GM21723 (cell line): ENCODE results near the gene MTFP1.

ENCODE experiments used
- ATAC-seq: cut with Tn5 transposase; IDR thresholded peaks from one replicate; pipeline ENCODE4 v1.9.1; 2021; ENCODE audit warnings: mild to moderate bottlenecking, moderate library complexity; ENCODE audit not compliant: unreplicated experiment

MTFP1 gene, protein sequence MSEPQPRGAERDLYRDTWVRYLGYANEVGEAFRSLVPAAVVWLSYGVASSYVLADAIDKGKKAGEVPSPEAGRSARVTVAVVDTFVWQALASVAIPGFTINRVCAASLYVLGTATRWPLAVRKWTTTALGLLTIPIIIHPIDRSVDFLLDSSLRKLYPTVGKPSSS

DNA sequence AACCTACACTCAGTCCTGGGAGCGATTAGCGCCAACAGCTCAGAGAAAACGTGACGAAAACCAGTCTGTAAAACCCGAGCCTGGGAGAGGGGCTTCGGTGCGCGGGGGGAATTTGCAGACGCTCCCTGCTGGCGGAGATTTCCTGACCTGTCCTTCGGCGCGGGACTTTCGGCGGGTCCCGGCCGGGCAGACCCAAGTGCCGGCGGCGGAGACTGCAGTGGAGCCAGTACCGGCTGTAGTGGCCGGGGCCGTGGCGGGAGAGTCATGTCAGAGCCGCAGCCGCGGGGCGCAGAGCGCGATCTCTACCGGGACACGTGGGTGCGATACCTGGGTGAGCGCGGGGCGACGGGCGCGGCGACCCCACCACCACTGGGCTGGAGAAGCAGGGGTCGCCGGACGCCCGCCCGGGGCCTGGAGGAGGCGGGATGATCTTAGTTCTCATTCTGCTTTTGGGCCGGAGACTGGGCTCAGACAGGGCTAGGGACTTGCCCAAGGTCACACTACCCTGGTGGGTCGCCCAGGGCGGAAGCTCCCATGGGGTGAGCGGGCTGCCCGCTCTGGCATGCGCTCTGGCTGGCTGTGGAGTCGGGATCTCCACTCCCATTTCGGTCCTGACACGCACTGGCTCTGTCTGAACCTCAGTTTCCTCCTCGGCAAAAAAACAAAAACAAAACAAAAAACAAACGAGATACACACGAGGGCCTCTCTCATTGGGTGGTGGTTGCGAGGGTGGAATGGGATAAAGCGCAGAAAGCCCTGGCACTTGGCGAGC is at the start of gene MTFP1:
MTFP1 (plus strand) TSS at position 153 of the 772 bp plus-strand sequence; CDS start at position 265, 112 bp downstream.
- ATAC-seq = no peak

DNA sequence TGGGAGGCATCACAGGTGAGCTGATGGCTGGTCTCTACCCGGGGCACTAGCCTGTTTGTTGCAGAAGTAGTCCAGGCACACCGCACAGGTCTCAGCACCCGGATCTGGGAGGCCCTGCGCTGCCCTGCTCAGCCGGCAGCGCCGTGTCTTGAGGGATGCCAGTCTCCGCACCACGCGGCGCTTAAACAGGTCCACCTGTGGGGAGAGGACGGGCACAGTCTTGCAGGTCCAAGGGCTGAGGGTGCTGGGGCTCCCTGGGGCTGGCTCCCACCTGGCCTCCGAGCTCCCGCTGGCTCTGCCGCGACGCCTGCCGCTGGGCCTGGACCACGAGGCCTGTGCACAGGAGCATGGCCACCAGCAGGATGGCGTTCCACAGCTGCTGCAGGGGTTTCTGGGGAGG is 45.6 kb upstream of the MTFP1 start:
- ATAC-seq = no peak

GRCh38 chr22:30381264-30381663 is 44.3 kb upstream of the MTFP1 start:
- no peak for ATAC-seq

- ATAC-seq = no peak
Observed at GRCh38 chr22:30382340-30382739, 43.2 kb upstream of the MTFP1 start.

- no peak for ATAC-seq
Observed at GRCh38 chr22:30383061-30383460, 42.5 kb upstream of the MTFP1 start.

GRCh38 chr22:30385942-30386341 is 39.6 kb upstream of the MTFP1 start:
- no peak for ATAC-seq

DNA sequence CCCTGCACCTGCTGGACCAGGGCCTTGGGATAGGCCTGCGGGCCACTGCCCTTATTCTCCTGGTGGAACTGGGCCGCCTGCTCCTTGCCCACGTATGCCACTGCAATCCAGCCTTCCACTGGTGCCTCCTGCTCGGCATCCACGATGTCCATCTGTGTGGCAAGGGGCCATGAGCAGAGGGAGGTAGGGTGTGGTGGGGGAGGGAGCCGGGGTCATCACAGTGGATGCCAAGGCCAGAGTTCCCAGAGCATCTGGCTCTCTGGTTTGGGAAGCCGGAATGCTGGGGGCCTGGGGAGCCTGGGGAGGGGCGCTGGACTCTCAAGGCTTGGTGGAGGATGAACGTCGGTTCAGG is 39.0 kb upstream of the MTFP1 start:
- no peak for ATAC-seq

DNA sequence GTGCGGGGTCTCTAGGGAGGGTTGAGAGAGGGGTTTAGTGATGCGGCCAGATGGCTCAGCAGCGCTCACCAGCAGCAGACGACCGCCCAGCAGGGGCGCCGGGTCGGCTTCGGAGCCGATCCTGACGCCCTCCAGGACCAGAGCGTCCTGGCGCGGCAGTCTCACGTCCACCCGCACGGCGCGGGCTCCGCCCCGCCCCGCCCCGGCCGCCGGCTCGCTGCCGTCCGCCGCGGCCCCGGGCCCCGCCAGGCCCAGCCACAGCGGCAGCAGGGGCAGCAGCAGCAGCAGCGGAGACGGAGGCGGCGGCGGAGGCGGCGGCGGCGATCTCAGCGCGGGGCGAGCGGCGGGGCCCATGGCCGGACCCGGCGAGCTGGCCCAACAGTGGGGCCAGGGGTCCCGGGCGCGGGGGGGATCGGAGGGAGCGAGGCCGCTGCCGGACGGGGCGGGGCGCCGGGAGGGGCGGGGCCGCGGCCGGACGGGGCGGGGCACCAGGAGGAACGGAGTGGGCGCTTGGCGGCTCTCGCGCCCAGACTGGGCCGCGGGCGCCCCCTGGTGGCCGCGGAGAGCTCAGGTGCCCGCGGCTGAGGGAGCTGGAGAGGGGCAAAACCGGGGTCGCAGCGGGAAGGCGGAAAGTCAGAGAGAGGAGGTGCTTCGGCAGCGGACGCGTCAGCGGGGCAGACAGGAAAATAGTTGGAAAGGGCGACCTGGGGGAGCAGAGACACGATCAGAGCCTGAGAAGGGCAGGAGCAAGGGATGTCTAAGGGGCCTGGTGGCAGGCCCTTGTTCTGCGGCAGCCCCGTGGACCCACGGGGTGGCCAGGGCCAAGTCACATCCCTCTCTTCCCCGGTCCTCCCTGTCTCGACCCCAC is 38.4 kb upstream of the MTFP1 start, which contains the start of gene RNF215:
RNF215 (minus strand) TSS at position 452 of the 868 bp plus-strand sequence; CDS start at position 354, 98 bp downstream.
- peak; percentile 72 for ATAC-seq

DNA sequence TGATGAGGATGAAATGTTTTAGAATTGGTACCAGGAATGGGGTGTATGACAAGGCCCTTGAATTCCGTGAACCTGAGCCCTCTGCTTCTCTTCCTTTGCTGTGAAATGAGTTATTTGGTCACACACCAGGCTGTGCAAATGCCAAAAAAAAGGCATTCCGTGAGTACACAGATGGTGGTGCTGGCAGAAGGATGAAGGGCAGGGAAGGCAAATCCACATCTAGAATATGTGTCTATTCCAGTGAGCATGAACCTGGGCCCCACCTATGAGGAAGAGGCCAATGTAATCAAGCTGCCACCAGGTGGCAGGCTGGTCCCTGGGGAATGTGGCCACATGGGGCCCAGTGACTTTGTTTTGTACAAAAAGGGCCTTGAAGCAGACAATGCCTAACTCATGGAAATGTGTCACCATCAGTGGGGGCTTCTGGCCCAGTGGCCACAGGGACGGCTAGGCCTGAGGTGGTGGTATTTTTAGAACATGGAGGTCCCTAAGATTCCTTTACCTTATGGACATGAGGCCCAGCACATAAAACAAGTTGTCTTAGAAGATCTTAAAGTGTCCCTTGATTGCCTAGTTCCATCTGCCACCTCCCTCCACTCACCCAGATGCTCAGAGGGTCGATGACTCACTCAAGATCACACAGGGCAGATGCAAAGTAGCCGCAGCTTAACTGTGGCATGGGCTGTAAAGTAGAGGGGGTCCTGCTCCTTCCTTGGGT is 34.4 kb upstream of the MTFP1 start:
- no peak for ATAC-seq

- ATAC-seq = no peak
Observed at GRCh38 chr22:30392661-30393321, 32.8 kb upstream of the MTFP1 start.

GRCh38 chr22:30393322-30393680 is 32.3 kb upstream of the MTFP1 start:
- no peak for ATAC-seq

DNA sequence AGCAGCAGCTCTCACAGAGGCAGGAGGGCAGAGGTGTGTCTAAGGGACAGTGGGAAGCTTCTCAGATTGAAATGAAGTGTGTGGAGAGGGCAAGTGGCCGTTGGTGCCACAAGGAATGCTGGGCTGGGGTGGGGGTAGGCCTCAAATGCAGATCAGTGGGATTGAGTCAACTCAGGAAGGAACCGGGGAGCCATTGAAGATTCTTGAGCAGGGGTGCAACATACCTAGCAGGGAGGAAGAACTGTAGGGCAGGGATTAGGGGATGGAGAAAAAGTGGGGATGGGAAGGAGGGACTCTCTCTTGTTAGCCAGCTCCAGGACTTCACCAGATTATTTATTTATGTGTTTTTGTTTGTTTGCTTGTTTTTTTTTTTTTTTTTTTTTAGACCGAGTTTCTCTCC is 31.7 kb upstream of the MTFP1 start:
- no peak for ATAC-seq

GRCh38 chr22:30396871-30397655 is 28.5 kb upstream of the MTFP1 start, which contains the start of gene SEC14L2:
SEC14L2 (plus strand) TSS chr22:30397018; CDS start chr22:30397117, 99 bp downstream.
- no peak for ATAC-seq

DNA sequence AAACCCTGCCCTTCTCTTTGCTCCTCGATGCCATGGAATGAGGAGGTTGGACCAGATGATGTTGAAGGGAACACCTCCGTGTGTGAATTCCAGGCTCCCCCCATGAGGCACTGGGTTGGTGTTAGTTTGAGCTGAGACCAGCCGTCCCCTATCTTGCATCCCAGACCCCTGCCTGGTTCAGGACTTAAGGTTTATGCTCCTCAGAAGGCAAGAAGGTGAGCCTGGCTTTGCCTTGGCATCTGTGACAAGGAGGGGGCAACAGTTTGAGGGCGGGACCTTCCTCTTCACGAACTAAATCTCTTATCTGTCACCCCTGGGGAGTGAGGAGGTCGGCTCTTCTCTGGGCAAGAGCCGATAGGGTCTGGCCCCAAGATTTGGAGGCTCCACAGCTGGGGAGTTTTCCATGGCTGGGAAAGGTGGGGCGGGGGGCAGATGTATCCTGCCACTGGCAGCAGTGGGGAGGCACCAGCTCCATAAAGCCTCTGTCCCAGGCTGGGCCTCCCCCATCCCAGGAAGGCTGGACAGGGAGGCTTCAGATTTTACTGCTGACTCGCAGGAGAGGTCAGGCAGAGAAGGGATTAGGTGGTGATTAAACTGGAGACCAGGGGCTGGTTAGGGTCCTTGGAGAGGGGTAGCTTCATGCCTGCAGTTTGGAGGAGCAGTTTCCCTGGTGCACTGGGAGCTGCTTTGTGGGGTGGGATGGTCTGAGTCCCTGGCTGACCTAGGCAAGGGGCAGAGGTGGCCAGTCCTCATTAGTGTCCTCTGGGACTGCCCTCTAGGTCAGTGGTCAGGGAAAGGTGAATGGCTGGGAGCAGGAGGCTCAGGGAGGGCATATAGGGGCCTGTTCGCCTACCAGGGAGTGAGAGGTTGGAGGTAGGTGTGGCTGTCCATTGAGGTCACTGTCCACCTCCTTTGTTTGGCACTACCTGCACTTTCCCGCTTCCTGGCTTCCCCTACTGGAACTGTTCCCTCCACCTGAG is 27.6 kb upstream of the MTFP1 start:
- ATAC-seq = no peak

DNA sequence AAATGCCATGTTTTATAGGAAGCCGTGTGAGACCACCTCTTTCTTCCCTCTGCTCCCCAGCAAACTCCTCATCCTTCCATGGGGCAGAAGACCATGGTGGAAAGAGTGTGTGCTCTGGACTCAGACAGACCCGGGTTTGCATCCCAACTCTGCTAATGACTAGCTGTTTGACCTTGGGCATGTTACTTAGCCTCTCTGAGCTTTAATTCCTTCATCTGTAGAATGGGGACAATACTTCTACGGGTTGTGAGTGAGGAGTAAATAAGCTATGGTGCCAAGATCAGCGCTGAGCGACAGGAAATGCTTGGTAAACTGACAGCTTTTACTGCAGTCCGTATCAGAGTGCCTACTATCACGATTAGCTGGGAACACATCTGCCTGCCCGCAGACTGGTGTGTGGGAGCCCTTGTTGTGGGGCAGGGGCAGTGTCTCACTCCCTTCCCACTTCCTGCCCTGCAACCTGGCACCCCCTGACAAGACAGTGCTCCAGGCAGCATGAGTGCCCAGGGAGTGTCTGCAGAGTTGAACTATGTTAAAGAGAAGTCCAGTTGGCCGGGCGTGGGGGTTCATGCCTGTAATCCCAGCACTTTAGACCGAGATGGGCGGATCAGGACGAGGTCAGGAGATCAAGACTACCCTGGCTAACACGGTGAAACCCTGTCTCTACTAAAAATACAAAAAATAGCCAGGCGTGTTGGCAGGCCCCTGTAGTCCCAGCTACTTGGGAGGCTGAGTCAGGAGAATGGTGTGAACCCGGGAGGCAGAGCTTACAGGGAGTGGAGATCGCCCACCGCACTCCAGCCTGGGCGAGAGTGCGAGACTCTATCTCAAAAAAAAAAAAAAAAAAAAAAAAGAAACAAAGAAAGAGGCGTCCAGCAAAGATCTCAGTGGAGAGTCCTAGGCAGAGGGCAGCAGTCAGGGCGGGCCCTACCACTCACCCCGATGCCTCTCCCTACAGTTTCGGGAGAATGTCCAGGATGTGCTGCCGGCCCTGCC is 26.6 kb upstream of the MTFP1 start:
- ATAC-seq = no peak

GRCh38 chr22:30399718-30400117 is 25.9 kb upstream of the MTFP1 start:
- ATAC-seq = no peak

- no peak for ATAC-seq
Observed at GRCh38 chr22:30400159-30400558, 25.4 kb upstream of the MTFP1 start.
